DOHH2 (cell line): ENCODE results near the gene DPYSL5.
"Not testable (repeated sequence)": the region's sequence is repeated elsewhere in the genome, so short reads cannot be mapped to it uniquely, and the experiment has no call there.

Experiments used
- H3F3A ChIP-seq: fragments of 200-600 bp; sonication (generic), shearing (Covaris generic); 2 replicates; pipeline ENCODE4 v1.6.0; 2016; ENCODE audit warnings: antibody characterized with exemption, mild to moderate bottlenecking; ENCODE audit not compliant: control insufficient read depth, insufficient read depth
- H3K27ac ChIP-seq: fragments of 200-600 bp; sonication (generic); 2 replicates; pipeline ENCODE4 v1.5.1; 2014; ENCODE audit warnings: low read depth, mild to moderate bottlenecking, low read length, moderate library complexity
- H3K27me3 ChIP-seq: fragments of 200-600 bp; sonication (generic); 2 replicates; pipeline ENCODE4 v1.6.1; 2014; ENCODE audit warnings: mild to moderate bottlenecking, low read length, mixed read lengths; ENCODE audit not compliant: control insufficient read depth
- H3K36me3 ChIP-seq: fragments of 200-600 bp; sonication (generic); 2 replicates; pipeline ENCODE4 v1.6.1; 2014; ENCODE audit warnings: mild to moderate bottlenecking, low read length, moderate library complexity, mixed read lengths; ENCODE audit not compliant: control insufficient read depth
- H3K4me1 ChIP-seq: fragments of 200-600 bp; sonication (generic); 2 replicates; pipeline ENCODE4 v1.6.1; 2014; ENCODE audit warnings: mild to moderate bottlenecking, low read length, mixed read lengths; ENCODE audit not compliant: control insufficient read depth
- H3K4me2 ChIP-seq: fragments of 200-600 bp; sonication (generic); 2 replicates; pipeline ENCODE4 v1.6.0; 2014; ENCODE audit warnings: mild to moderate bottlenecking, low read length, moderate library complexity
- H3K4me3 ChIP-seq: fragments of 200-600 bp; sonication (generic); 2 replicates; pipeline ENCODE4 v1.5.1; 2014; ENCODE audit warnings: mild to moderate bottlenecking, low read length, mixed read lengths
- H3K79me2 ChIP-seq: fragments of 200-600 bp; sonication (generic); 2 replicates; pipeline ENCODE4 v1.6.1; 2014; ENCODE audit warnings: mild to moderate bottlenecking, low read length, mixed read lengths; ENCODE audit not compliant: control insufficient read depth
- H3K9me2 ChIP-seq: fragments of 200-600 bp; sonication (generic); replicated peaks from 2 replicates; pipeline ENCODE4 v1.6.1; 2014; ENCODE audit warnings: mild to moderate bottlenecking, low read length, mixed read lengths; ENCODE audit not compliant: control insufficient read depth
- H3K9me3 ChIP-seq: fragments of 200-600 bp; sonication (generic); 2 replicates; pipeline ENCODE4 v1.6.1; 2014; ENCODE audit warnings: antibody characterized with exemption, low read length, mixed read lengths; ENCODE audit not compliant: control insufficient read depth, insufficient read depth
- H4K20me1 ChIP-seq: fragments of 200-600 bp; sonication (generic); 2 replicates; pipeline ENCODE4 v1.6.0; 2014; ENCODE audit warnings: low read depth, mild to moderate bottlenecking, antibody characterized with exemption, low read length, moderate library complexity; ENCODE audit not compliant: control insufficient read depth, insufficient read depth
- CTCF ChIP-seq: fragments of 200-600 bp; sonication (generic); IDR thresholded peaks from one replicate; pipeline ENCODE4 v1.5.1; 2014; ENCODE audit warnings: antibody characterized with exemption, mild to moderate bottlenecking, low read depth, low read length; ENCODE audit not compliant: poor library complexity, severe bottlenecking
- EZH2phosphoT487 ChIP-seq: fragments of 200-600 bp; sonication (generic); IDR thresholded peaks from 2 replicates; pipeline ENCODE4 v1.6.1; 2017; ENCODE audit warnings: borderline replicate concordance, mild to moderate bottlenecking, antibody characterized with exemption, low read length, moderate library complexity, mixed read lengths

Gene DPYSL5

DNA sequence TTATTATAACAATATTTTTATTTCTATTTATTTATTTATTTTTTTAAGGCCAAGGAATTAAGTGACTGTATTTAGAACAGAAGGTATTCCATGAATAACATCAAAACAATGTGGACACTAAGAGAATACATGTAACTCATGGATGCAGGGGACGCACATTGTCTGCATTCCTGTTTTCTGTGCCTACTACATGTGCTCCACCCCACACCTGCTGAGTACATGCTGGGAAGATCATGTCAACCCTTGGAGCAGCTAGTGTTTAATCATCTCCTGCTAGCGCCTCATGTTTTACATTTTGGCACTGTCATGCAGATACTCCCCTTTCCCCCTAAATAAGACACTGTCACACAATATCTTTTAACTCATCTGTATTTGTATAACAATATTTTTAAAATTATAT is 29.3 kb downstream of the DPYSL5 start:
- no peak overlapping the region for H3K27ac ChIP-seq
- H4K20me1 ChIP-seq, result no peaks in the 10 kb centered on the region
- H3K36me3 ChIP-seq, result no peaks in the 10 kb centered on the region
- H3K9me3 ChIP-seq, result no peaks in the 10 kb centered on the region
- H3K9me2 ChIP-seq, result no peaks in the 10 kb centered on the region
- no peaks in the 10 kb centered on the region for H3K79me2 ChIP-seq
- H3K4me3 ChIP-seq, result no peak overlapping the region
- no peaks in the 10 kb centered on the region for H3F3A ChIP-seq
- peaks cover 11% of the 10 kb centered on the region for H3K27me3 ChIP-seq
- no peak overlapping the region for H3K4me2 ChIP-seq
- no peak for TF ChIP-seq EZH2phosphoT487
- TF ChIP-seq CTCF, result no peak
- no peaks in the 10 kb centered on the region for H3K4me1 ChIP-seq

DNA sequence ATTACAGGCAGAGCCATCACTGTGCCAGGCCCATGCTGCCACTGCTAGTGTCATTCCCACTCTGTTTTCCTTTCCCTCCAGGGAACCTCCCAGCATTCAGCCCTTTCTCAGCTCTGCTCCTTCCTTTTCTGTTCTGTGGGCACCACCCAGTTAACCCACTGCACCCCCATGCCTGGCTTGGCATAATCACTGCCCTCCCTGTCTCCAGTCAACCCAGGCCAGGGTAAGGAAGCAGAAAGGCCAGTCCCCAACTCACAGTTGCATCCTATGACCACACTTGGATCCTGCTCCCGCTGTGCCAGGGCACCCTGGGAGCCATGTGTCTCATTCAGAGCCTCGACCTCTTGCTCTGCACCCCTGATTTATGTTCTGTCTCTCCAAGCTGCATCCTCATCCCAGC is 32.2 kb downstream of the DPYSL5 start:
- Histone ChIP-seq H3K9me3 (no peaks in the 10 kb centered on the region), H3K27me3 (peaks cover 6% of the 10 kb centered on the region; the same call in 1 of the 2 replicates), H3K27ac (no peak overlapping the region), H4K20me1 (no peaks in the 10 kb centered on the region), H3F3A (no peaks in the 10 kb centered on the region), H3K4me1 (no peaks in the 10 kb centered on the region), H3K4me2 (no peak overlapping the region), H3K79me2 (no peaks in the 10 kb centered on the region), H3K36me3 (no peaks in the 10 kb centered on the region), H3K4me3 (no peak overlapping the region), H3K9me2 (no peaks in the 10 kb centered on the region)
- TF ChIP-seq CTCF (no peak), EZH2phosphoT487 (no peak)

DNA sequence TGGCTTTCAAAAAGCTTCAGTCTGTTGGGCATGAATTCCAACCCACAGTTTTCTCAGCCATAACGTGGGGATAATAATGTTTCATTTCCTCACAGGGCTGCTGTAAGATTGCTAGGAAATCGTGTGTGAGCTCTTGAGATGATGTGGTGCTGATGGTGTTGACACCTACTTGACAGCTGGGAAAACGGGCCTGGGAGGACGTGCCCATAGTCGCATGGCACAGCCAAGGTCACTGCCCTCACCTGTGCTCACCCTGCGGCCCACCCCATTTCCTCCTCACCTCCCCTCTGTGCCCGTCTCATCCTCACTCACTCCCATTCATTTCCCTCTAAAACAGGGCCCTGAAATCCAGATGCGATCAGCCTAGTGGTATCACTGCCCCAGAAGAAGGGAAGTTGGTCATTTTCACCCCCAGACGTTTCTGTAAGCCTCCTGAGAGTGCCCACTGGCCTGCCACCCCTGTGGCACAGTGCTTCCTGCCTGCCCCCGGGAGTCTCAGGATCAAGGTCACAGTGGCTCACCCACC is 33.0 kb downstream of the DPYSL5 start:
- TF ChIP-seq EZH2phosphoT487 (no peak), CTCF (no peak)
- H3K9me3 ChIP-seq, result no peaks in the 10 kb centered on the region
- no peak overlapping the region for H3K4me2 ChIP-seq
- H3K27ac ChIP-seq, result no peak overlapping the region
- no peaks in the 10 kb centered on the region for H3K36me3 ChIP-seq
- no peaks in the 10 kb centered on the region for H3K79me2 ChIP-seq
- no peak overlapping the region for H3K4me3 ChIP-seq
- no peaks in the 10 kb centered on the region for H4K20me1 ChIP-seq
- no peaks in the 10 kb centered on the region for H3F3A ChIP-seq
- peaks cover 13% of the 10 kb centered on the region for H3K27me3 ChIP-seq
- H3K9me2 ChIP-seq, result no peaks in the 10 kb centered on the region
- no peaks in the 10 kb centered on the region for H3K4me1 ChIP-seq

DNA sequence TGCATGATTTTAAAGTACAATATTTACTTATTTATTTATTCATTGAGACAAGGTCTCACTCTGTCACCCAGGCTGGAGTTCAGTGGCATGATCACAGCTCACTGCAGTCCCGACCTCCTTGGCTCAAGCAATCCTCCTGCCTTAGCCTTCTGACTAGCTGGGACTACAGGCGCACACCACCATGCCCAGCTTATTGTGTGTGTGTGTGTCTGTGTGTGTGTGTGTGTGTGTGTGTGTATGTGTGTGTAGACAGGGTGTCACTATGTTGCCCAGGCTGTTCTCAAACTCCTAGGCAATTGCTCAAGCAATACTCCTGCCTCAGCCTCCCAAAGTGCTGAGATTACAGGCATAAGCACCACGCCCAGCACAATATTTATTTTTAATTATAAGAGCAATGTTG is 34.3 kb downstream of the DPYSL5 start:
- H3K36me3 ChIP-seq, H3K4me2 ChIP-seq, H3K27ac ChIP-seq, H4K20me1 ChIP-seq, H3K9me2 ChIP-seq, H3K4me1 ChIP-seq, H3F3A ChIP-seq, H3K9me3 ChIP-seq, H3K79me2 ChIP-seq, H3K4me3 ChIP-seq: not testable (repeated sequence)
- peaks cover 16% of the 10 kb centered on the region for H3K27me3 ChIP-seq
